Naive thymus-derived CD8-positive, alpha-beta T cell (primary cell): ENCODE data around the gene ACTR3C. TPM values are rescaled to one million over a fixed set of nuclear protein-coding genes. Genes with fewer than 3 reads are reported as not detected.
"Not testable (repeated sequence)": the region's sequence is repeated elsewhere in the genome, so short reads cannot be mapped to it uniquely, and the experiment has no call there.

Experiments used
- ATAC-seq, 2 donors: fragments of 150-1000 bp; cut with Tn5 transposase in 1 of 2; sonication (Bioruptor Pico), chemical (Tn5 transposase) in 1 of 2; 1 replicate in 1 of 2; 2 replicates in 1 of 2; pipeline ENCODE4 v1.10.0; 2021; ENCODE audit warnings: mild to moderate bottlenecking in 2 of 2, moderate library complexity in 2 of 2
- POLR2A ChIA-PET: fragments of 350-600 bp; sonication (Branson Sonifier 250); formaldehyde crosslinking; loops from one replicate; lab custom pipeline; 2021; ENCODE audit warnings: antibody characterized with exemption; lab: Charles Lee
- DNase-seq, 10 donors: peaks; one replicate each; pipeline versions ENCODE4 v3.0.0 to v3.0.0-alpha.2; 2020 to 2022
- H3K27ac Mint-ChIP-seq, 10 donors: one replicate each; pipeline ENCODE4 v1.8.0; 2020 to 2022; ENCODE audit warnings: mild to moderate bottlenecking in 10 of 10, mixed read lengths in 10 of 10, moderate library complexity in 4 of 10, inconsistent platforms in 1 of 10
- H3K27me3 Mint-ChIP-seq, 5 donors: one replicate each; pipeline ENCODE4 v1.8.0; 2021 to 2022; ENCODE audit warnings: mixed read lengths in 5 of 5
- H3K36me3 Mint-ChIP-seq, 3 donors: one replicate each; pipeline ENCODE4 v1.8.0; 2020 to 2022; ENCODE audit warnings: mixed read lengths in 3 of 3, mild to moderate bottlenecking in 2 of 3, inconsistent platforms in 1 of 3
- H3K4me1 Mint-ChIP-seq, 4 donors: one replicate each; pipeline ENCODE4 v1.8.0; 2021 to 2022; ENCODE audit warnings: mixed read lengths in 4 of 4
- H3K4me3 Mint-ChIP-seq, 10 donors: one replicate each; pipeline ENCODE4 v1.8.0; 2020 to 2022; ENCODE audit warnings: mild to moderate bottlenecking in 10 of 10, mixed read lengths in 10 of 10, moderate library complexity in 6 of 10, inconsistent platforms in 1 of 10
- H3K9me3 Mint-ChIP-seq, 9 donors: one replicate each; pipeline ENCODE4 v1.8.0; 2020 to 2022; ENCODE audit warnings: mixed read lengths in 9 of 9, mild to moderate bottlenecking in 3 of 9, inconsistent platforms in 1 of 9, moderate library complexity in 1 of 9
- polyA plus RNA-seq, 3 donors: library from polyadenylated mRNA; unstranded; fragments of 300-500 nt; fragmentation: Illumina TruSeq; gene quantifications; one replicate each; pipeline ENCODE4 v1.2.3, GENCODE V29; 2021
- total RNA-seq, 8 experiments: library from RNA in 2 of 8; stranded (reverse) in 2 of 8; gene quantifications; one replicate each; pipeline ENCODE4 v1.2.3 and lab custom pipeline; 2021 to 2026

Gene ACTR3C
- total and polyA plus RNA-seq, 5 experiments from 2014 or later, result 2.1 to 12.8 (median 4.6) TPM

- H3K4me3 Mint-ChIP-seq, H3K9me3 Mint-ChIP-seq, ATAC-seq, H3K4me1 Mint-ChIP-seq, H3K27me3 Mint-ChIP-seq, H3K27ac Mint-ChIP-seq, DNase-seq, H3K36me3 Mint-ChIP-seq, POLR2A ChIA-PET: not testable (repeated sequence)
Observed at GRCh38 chr7:150242935-150243334, 80.4 kb downstream of the ACTR3C start.

- POLR2A ChIA-PET, H3K27ac Mint-ChIP-seq, DNase-seq, H3K4me1 Mint-ChIP-seq, H3K4me3 Mint-ChIP-seq, ATAC-seq: not testable (repeated sequence)
- Mint-ChIP-seq H3K9me3 (peaks cover 0 to 20% (median 9%) of the 10 kb centered on the region in 9 donors), H3K36me3 (peaks cover 4 to 15% (median 5%) of the 10 kb centered on the region in 3 donors), H3K27me3 (peaks cover 8 to 18% (median 13%) of the 10 kb centered on the region in 5 donors)
Observed at GRCh38 chr7:150225444-150225843, 97.9 kb downstream of the ACTR3C start.

- H3K4me1 Mint-ChIP-seq, POLR2A ChIA-PET, ATAC-seq, DNase-seq: not testable (repeated sequence)
- Mint-ChIP-seq H3K9me3 (peaks cover 0 to 20% (median 9%) of the 10 kb centered on the region in 9 donors), H3K27ac (peak overlapping the region in 1 of 10 donors; percentile 50), H3K4me3 (peak overlapping the region in 1 of 10 donors; percentile 43), H3K36me3 (peaks cover 4 to 15% (median 5%) of the 10 kb centered on the region in 3 donors), H3K27me3 (peaks cover 8 to 20% (median 13%) of the 10 kb centered on the region in 5 donors)
Observed at GRCh38 chr7:150222083-150222972, 101.0 kb downstream of the ACTR3C start.

GRCh38 chr7:150220673-150221181 lies 102.6 kb downstream of the ACTR3C start:
- POLR2A ChIA-PET, H3K27ac Mint-ChIP-seq, H3K4me1 Mint-ChIP-seq, ATAC-seq, DNase-seq: not testable (repeated sequence)
- peaks cover 0 to 20% (median 9%) of the 10 kb centered on the region in 9 donors for H3K9me3 Mint-ChIP-seq
- peak overlapping the region in 1 of 10 donors; percentile 27 for H3K4me3 Mint-ChIP-seq
- H3K36me3 Mint-ChIP-seq, result peaks cover 4 to 11% (median 5%) of the 10 kb centered on the region in 3 donors
- H3K27me3 Mint-ChIP-seq, result peaks cover 8 to 20% (median 13%) of the 10 kb centered on the region in 5 donors

- peaks cover 0 to 20% (median 9%) of the 10 kb centered on the region in 9 donors for H3K9me3 Mint-ChIP-seq
- peak overlapping the region in 4 of 10 donors; percentile 6 to 33 (median 20) for H3K4me3 Mint-ChIP-seq
- H3K4me1 Mint-ChIP-seq, DNase-seq, POLR2A ChIA-PET, H3K27ac Mint-ChIP-seq, ATAC-seq: not testable (repeated sequence)
- H3K36me3 Mint-ChIP-seq, result peaks cover 4 to 11% (median 5%) of the 10 kb centered on the region in 3 donors
- peaks cover 8 to 20% (median 13%) of the 10 kb centered on the region in 5 donors for H3K27me3 Mint-ChIP-seq
Observed at GRCh38 chr7:150219941-150220658, 103.2 kb downstream of the ACTR3C start.

- DNase-seq, H3K4me1 Mint-ChIP-seq, POLR2A ChIA-PET, H3K27ac Mint-ChIP-seq, H3K4me3 Mint-ChIP-seq, H3K36me3 Mint-ChIP-seq, H3K27me3 Mint-ChIP-seq, H3K9me3 Mint-ChIP-seq, ATAC-seq: not testable (repeated sequence)
Observed at GRCh38 chr7:150206848-150207247, 116.5 kb downstream of the ACTR3C start.

- H3K9me3 Mint-ChIP-seq, DNase-seq, POLR2A ChIA-PET, H3K4me3 Mint-ChIP-seq, H3K27me3 Mint-ChIP-seq, H3K27ac Mint-ChIP-seq, ATAC-seq, H3K4me1 Mint-ChIP-seq, H3K36me3 Mint-ChIP-seq: not testable (repeated sequence)
Observed at GRCh38 chr7:150205866-150206265, 117.5 kb downstream of the ACTR3C start.

- H3K4me3 Mint-ChIP-seq, H3K9me3 Mint-ChIP-seq, H3K36me3 Mint-ChIP-seq, POLR2A ChIA-PET, DNase-seq, H3K27me3 Mint-ChIP-seq, H3K27ac Mint-ChIP-seq, H3K4me1 Mint-ChIP-seq, ATAC-seq: not testable (repeated sequence)
Observed at GRCh38 chr7:150204577-150204976, 118.8 kb downstream of the ACTR3C start.

GRCh38 chr7:150202894-150203293 lies 120.5 kb downstream of the ACTR3C start:
- POLR2A ChIA-PET, H3K9me3 Mint-ChIP-seq, H3K4me3 Mint-ChIP-seq, H3K4me1 Mint-ChIP-seq, H3K27me3 Mint-ChIP-seq, DNase-seq, ATAC-seq, H3K36me3 Mint-ChIP-seq: not testable (repeated sequence)
- H3K27ac Mint-ChIP-seq, result peak overlapping the region in 1 of 10 donors; percentile 51

Other genes starting within 250 kb of the ACTR3C start
- 10 to 100 TPM; 13.8 to 16.0 TPM for gene LRRC61, start 190 bp downstream of the ACTR3C start, total RNA-seq
- gene LRRC61, start 190 bp downstream of the ACTR3C start, polyA plus RNA-seq, result 10 to 100 TPM; 17.8 to 34.3 (median 33.5) TPM
- gene RARRES2, start 18.1 kb upstream of the ACTR3C start, total RNA-seq, result under 1 TPM in 1 of 2 experiments, not detected in 1; 0.29 TPM
- gene RARRES2, start 18.1 kb upstream of the ACTR3C start, polyA plus RNA-seq, result not detected
- gene REPIN1, start 45.3 kb upstream of the ACTR3C start, total RNA-seq, result 100 to 1,000 TPM; 104 to 108 TPM
- gene REPIN1, start 45.3 kb upstream of the ACTR3C start, polyA plus RNA-seq, result 10 to 100 TPM; 39.8 to 73.0 (median 49.8) TPM
- gene ZNF775, start 55.8 kb upstream of the ACTR3C start, total RNA-seq, result 1 to 10 TPM; 5.6 to 5.9 TPM
- 1 to 10 TPM; 1.5 to 7.6 (median 3.1) TPM for gene ZNF775, start 55.8 kb upstream of the ACTR3C start, polyA plus RNA-seq
- 10 to 100 TPM; 66.8 to 68.0 TPM for gene GIMAP8, start 127.1 kb upstream of the ACTR3C start, total RNA-seq
- gene GIMAP8, start 127.1 kb upstream of the ACTR3C start, polyA plus RNA-seq, result 10 to 100 TPM; 18.9 to 38.9 (median 25.9) TPM
- 100 to 1,000 TPM; 367 to 369 TPM for gene GIMAP7, start 191.3 kb upstream of the ACTR3C start, total RNA-seq
- gene GIMAP7, start 191.3 kb upstream of the ACTR3C start, polyA plus RNA-seq, result 100 to 1,000 TPM; 451 to 821 (median 658) TPM
- 100 to 1,000 TPM; 381 to 403 TPM for gene GIMAP4, start 243.8 kb upstream of the ACTR3C start, total RNA-seq
- 100 to 1,000 TPM; 233 to 526 (median 341) TPM for gene GIMAP4, start 243.8 kb upstream of the ACTR3C start, polyA plus RNA-seq